M059J (cell line): ENCODE data around the gene ZC3H14. TPM values are rescaled to one million over a fixed set of nuclear protein-coding genes. Genes with fewer than 3 reads are reported as not detected.

Source experiments
- total RNA-seq: library from RNA; depleted of rRNA; stranded (reverse); fragments of >200 nt; shearing (Covaris generic); gene quantifications from 2 replicates; pipeline ENCODE4 v1.2.3, GENCODE V29; 2014; rRNA removed

ZC3H14 gene
- total RNA-seq, 1 experiment from 2014 or later, result 46.8 TPM

Other genes with a start within 250 kb of the ZC3H14 start
- not detected in 2 replicates for gene KCNK10, start 239.8 kb upstream of the ZC3H14 start, total RNA-seq
- gene SPATA7, start 177.4 kb upstream of the ZC3H14 start, total RNA-seq, result 8.1 and 11.0 TPM in 2 replicates
- gene PTPN21, start 8.0 kb upstream of the ZC3H14 start, total RNA-seq, result 3.7 and 6.2 TPM in 2 replicates
- 0.64 and 0.96 TPM in 2 replicates for gene EML5, start 229.9 kb downstream of the ZC3H14 start, total RNA-seq